Fibroblast of pulmonary artery (primary cell): ENCODE results near the gene CINP.

Experiments used
- DNase-seq: peaks from one replicate; pipeline ENCODE4 v3.0.0-alpha.2; 2010; ENCODE audit warnings: low read depth
- H3K4me3 ChIP-seq: replicated peaks from 2 replicates; pipeline ENCODE4 v1.5.1; 2011; ENCODE audit warnings: low read depth, mild to moderate bottlenecking, control low read depth, low read length, moderate library complexity
- TF ChIP-seq, protein P1 (sequence below): IDR thresholded peaks from 2 replicates; pipeline ENCODE4 v1.5.1; 2011; ENCODE audit warnings: mild to moderate bottlenecking, control low read depth, low read length, inconsistent platforms; ENCODE audit errors: missing control alignments

CINP gene

DNA sequence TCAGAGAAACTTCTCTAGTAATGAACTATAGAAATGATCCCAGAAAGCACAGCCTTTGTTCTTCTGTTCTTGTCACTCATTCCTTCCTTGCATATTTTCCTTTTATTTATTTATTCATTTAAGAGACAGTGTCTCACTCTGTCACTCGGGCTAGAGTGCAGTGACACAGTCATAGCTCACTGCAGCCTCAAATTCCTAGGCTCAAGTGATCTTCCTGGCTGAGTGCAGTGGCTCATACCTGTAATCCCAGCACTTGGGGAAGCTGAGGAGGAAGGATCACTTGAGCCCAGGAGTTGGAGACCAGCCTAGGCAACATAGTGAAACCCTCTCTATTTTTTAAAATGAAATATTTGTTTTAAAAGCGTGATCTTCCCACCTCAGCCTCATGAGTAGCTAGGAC is 11.6 kb upstream of the CINP start:
- no peak for DNase-seq
- H3K4me3 ChIP-seq = no peak overlapping the region
- TF ChIP-seq, protein P1, sequence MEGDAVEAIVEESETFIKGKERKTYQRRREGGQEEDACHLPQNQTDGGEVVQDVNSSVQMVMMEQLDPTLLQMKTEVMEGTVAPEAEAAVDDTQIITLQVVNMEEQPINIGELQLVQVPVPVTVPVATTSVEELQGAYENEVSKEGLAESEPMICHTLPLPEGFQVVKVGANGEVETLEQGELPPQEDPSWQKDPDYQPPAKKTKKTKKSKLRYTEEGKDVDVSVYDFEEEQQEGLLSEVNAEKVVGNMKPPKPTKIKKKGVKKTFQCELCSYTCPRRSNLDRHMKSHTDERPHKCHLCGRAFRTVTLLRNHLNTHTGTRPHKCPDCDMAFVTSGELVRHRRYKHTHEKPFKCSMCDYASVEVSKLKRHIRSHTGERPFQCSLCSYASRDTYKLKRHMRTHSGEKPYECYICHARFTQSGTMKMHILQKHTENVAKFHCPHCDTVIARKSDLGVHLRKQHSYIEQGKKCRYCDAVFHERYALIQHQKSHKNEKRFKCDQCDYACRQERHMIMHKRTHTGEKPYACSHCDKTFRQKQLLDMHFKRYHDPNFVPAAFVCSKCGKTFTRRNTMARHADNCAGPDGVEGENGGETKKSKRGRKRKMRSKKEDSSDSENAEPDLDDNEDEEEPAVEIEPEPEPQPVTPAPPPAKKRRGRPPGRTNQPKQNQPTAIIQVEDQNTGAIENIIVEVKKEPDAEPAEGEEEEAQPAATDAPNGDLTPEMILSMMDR = no peak

- TF ChIP-seq, protein P1 = no peak
- DNase-seq = no peak
- H3K4me3 ChIP-seq = no peak overlapping the region
Measured at GRCh38 chr14:102373110-102373509, 10.4 kb upstream of the CINP start.

DNA sequence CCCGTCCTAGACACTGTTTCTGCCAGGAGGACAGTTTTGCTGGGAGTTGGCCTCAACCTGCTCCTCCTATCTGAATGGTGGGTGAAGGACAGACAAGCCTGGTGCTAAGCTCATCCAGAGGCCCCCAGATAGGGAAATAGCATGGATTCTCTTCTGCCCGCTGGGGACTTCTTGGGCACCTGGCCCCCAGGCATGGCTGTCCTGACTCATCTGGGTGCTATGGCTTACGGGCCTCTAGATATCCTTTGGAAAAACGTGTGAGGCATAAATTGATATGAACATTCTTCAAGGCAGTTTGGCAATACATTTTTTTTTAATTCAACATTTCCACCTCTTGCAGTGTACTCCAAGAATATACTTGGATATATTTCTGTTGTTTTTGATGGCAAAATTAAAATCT is 8.7 kb upstream of the CINP start:
- TF ChIP-seq, protein P1 = no peak
- no peak for DNase-seq
- H3K4me3 ChIP-seq = no peak overlapping the region

DNA sequence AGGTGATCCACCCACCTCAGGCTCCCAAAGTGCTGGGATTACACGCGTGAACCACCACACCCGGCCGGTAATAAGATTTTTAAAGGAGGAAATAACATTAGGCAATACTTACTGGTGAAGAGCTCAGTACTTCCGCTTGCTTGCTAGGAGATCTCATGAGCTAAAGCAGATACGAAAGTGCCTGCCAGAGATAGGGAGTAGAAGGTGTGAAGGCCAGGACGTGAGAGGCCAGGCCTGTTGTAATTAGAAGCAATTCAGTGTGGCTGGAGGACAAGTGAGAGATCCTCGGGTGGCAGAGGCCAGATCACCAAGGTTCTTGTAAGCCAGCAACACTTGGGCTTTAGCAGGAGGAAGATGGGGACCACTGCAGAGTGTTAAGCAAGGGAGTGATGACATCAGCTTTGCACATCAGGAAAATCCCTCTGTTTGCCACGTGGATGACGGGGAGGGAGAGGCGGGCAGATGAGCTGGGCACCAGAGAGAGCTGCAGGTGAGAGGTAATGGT is 7.7 kb upstream of the CINP start:
- TF ChIP-seq, protein P1 = no peak
- H3K4me3 ChIP-seq = no peak overlapping the region
- DNase-seq = peak; percentile 18

DNA sequence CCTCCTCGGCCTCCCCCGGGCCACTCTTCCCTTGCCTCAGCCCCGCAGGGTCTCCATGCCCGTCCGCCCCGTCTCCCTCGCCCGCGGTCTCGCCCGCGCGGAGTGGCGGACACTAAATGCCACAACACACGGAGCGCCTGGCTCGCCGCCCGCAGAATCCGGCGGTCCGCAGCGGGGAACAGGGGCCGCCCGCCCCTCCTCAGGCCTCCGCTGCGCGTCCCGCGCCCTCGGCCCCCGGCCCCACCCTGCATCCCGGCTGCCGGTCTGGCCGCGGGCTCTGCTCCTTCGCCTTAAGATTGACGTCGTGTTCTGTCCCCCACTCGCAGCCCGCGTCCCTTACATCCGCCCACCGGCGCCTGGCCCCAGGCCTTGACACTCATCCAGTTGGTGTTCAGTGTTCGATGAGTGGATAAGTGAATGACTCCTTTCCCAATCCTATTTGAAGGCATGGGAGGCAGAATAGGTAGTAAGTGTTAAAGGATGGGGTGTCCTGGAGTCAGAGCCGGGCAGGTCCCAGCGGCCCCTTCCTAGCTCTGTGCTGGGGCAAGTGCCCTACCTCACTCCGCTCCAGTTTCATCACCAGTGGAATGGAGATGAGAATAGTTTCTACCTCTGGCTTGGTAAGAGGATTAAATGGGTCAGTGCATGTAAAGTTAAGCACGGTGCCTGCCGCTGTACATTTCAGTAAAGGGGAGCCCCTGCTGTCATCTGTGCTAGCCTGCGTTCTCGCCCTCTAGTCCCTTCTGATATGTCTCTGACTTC is 673 bp upstream of the CINP start:
- TF ChIP-seq, protein P1 = no peak
- peak overlapping the region; percentile 90 for H3K4me3 ChIP-seq
- DNase-seq = peak; percentile 27

DNA sequence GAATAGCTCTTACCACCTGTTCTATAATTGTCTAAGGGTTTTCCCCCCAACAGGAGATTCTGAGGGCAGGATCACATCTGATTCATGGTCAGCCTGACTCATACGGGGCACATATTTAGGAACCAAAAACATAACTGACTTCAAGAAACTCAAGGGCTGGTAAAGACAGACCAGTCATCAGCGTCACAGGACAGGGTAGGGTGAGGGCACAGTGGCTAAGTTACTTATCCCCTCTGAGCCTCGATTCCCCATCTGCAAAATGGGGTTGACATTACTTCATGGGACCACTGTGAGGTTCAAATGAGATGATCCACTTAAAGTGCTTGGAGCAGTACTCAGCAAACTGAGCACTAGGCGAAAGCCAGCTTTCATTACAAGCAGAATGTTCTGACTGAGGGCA is 606 bp downstream of the CINP start:
- TF ChIP-seq, protein P1 = no peak
- peak overlapping the region; percentile 90 for H3K4me3 ChIP-seq
- DNase-seq = peak; percentile 16

- TF ChIP-seq, protein P1 = no peak
- DNase-seq = no peak
- H3K4me3 ChIP-seq = no peak overlapping the region
Measured at GRCh38 chr14:102360388-102360787, 2.3 kb downstream of the CINP start.
